DND-41 (cell line): ENCODE measurements around the gene CD109.

Experiments used
- ATAC-seq: fragments of 200-7000 bp; cut with Tn5 transposase; 3 replicates; pipeline ENCODE4 v1.9.1; 2021; ENCODE audit warnings: low read depth; ENCODE audit not compliant: insufficient read depth
- DNase-seq: peaks from one replicate; pipeline ENCODE4 v3.0.0-alpha.2; 2020
- H2AFZ ChIP-seq: 2 replicates; pipeline ENCODE4 v1.6.0; 2012; ENCODE audit warnings: low read depth, low read length
- H3K27ac ChIP-seq: 2 replicates; pipeline ENCODE4 v1.5.1; 2012; ENCODE audit warnings: low read length, inconsistent platforms
- H3K27me3 ChIP-seq: fragments of 200-600 bp; sonication (generic); 2 replicates; pipeline ENCODE4 v1.6.0; 2012; ENCODE audit warnings: low read length, mild to moderate bottlenecking, inconsistent platforms; ENCODE audit not compliant: insufficient read depth, poor library complexity
- H3K36me3 ChIP-seq: 2 replicates; pipeline ENCODE4 v1.5.1; 2012; ENCODE audit warnings: low read length, inconsistent platforms; ENCODE audit not compliant: insufficient read depth
- H3K4me1 ChIP-seq: 2 replicates; pipeline ENCODE4 v1.5.1; 2012; ENCODE audit warnings: mild to moderate bottlenecking, low read length; ENCODE audit not compliant: insufficient read depth
- H3K4me2 ChIP-seq: 2 replicates; pipeline ENCODE4 v1.6.0; 2012; ENCODE audit warnings: mild to moderate bottlenecking, moderate library complexity, low read length, inconsistent platforms; ENCODE audit not compliant: insufficient read depth
- H3K4me3 ChIP-seq, 2 experiments: fragments of 200-600 bp in 1 of 2; shearing (Covaris generic) in 1 of 2; 2 replicates each; pipeline ENCODE4 v1.5.1; 2012 to 2016; ENCODE audit warnings: inconsistent platforms in 2 of 2, low read length in 2 of 2, mild to moderate bottlenecking in 2 of 2, low read depth in 1 of 2, moderate library complexity in 1 of 2
- H3K79me2 ChIP-seq: 2 replicates; pipeline ENCODE4 v1.6.0; 2012; ENCODE audit warnings: low read length, inconsistent platforms; ENCODE audit not compliant: insufficient read depth
- H3K9ac ChIP-seq: 2 replicates; pipeline ENCODE4 v1.6.0; 2012; ENCODE audit warnings: low read depth, mild to moderate bottlenecking, inconsistent platforms, low read length, moderate library complexity
- H3K9me3 ChIP-seq: 2 replicates; pipeline ENCODE4 v1.5.1; 2012; ENCODE audit warnings: low read length, moderate library complexity, mild to moderate bottlenecking, inconsistent platforms; ENCODE audit not compliant: insufficient read depth, severe bottlenecking
- H4K20me1 ChIP-seq: 2 replicates; pipeline ENCODE4 v1.6.0; 2012; ENCODE audit warnings: low read length; ENCODE audit not compliant: insufficient read depth
- EZH2 ChIP-seq: IDR thresholded peaks from 3 replicates; pipeline ENCODE4 v1.6.1; 2012; ENCODE audit warnings: borderline replicate concordance, low read depth, mild to moderate bottlenecking, moderate library complexity, low read length, inconsistent platforms; ENCODE audit not compliant: severe bottlenecking
- TF ChIP-seq, protein P1 (sequence below): IDR thresholded peaks from 2 replicates; pipeline ENCODE4 v1.5.1; 2012; ENCODE audit warnings: borderline replicate concordance, low read length, moderate library complexity, mild to moderate bottlenecking; ENCODE audit not compliant: poor library complexity, severe bottlenecking; ENCODE audit errors: extremely low read depth

Gene CD109

GRCh38 chr6:73695619-73696421, at the start of gene CD109:
TSS of gene CD109 (plus strand) at chr6:73696203. CDS start at chr6:73696216, 13 bp downstream.
- TF ChIP-seq EZH2 = no peak
- TF ChIP-seq, protein P1, sequence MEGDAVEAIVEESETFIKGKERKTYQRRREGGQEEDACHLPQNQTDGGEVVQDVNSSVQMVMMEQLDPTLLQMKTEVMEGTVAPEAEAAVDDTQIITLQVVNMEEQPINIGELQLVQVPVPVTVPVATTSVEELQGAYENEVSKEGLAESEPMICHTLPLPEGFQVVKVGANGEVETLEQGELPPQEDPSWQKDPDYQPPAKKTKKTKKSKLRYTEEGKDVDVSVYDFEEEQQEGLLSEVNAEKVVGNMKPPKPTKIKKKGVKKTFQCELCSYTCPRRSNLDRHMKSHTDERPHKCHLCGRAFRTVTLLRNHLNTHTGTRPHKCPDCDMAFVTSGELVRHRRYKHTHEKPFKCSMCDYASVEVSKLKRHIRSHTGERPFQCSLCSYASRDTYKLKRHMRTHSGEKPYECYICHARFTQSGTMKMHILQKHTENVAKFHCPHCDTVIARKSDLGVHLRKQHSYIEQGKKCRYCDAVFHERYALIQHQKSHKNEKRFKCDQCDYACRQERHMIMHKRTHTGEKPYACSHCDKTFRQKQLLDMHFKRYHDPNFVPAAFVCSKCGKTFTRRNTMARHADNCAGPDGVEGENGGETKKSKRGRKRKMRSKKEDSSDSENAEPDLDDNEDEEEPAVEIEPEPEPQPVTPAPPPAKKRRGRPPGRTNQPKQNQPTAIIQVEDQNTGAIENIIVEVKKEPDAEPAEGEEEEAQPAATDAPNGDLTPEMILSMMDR = no peak
- Histone ChIP-seq H3K79me2 (peaks cover 5% of the 10 kb centered on the region; the same call in 1 of the 2 replicates), H3K4me3 (peak within 1 kb of the TSS; percentile 41 to 65; a peak in 3 of 4 replicates), H3K4me1 (peaks cover 27% of the 10 kb centered on the region), H3K9ac (peak within 1 kb of the TSS; percentile 65), H3K36me3 (no peaks in the 10 kb centered on the region), H3K27ac (peak within 1 kb of the TSS; percentile 78), H4K20me1 (no peaks in the 10 kb centered on the region), H2AFZ (peak within 1 kb of the TSS; percentile 87), H3K9me3 (no peaks in the 10 kb centered on the region), H3K27me3 (peaks cover 28% of the 10 kb centered on the region), H3K4me2 (peak within 1 kb of the TSS; percentile 77)
- DNase-seq (peak; percentile 72), ATAC-seq (peak; percentile 82)

GRCh38 chr6:73648166-73648565, 47.8 kb upstream of the CD109 start:
- H3K9ac ChIP-seq = no peak overlapping the region
- H3K27ac ChIP-seq = no peak overlapping the region
- TF ChIP-seq, protein P1 = no peak
- no peak for TF ChIP-seq EZH2
- DNase-seq (no peak), ATAC-seq (no peak)
- peaks cover 3% of the 10 kb centered on the region for H3K36me3 ChIP-seq
- peaks cover 17% of the 10 kb centered on the region for H3K4me1 ChIP-seq
- H3K4me3 ChIP-seq = no peak overlapping the region
- H3K79me2 ChIP-seq = peaks cover 5% of the 10 kb centered on the region
- H4K20me1 ChIP-seq = no peaks in the 10 kb centered on the region
- H3K27me3 ChIP-seq = no peaks in the 10 kb centered on the region
- no peaks in the 10 kb centered on the region for H3K9me3 ChIP-seq
- H3K4me2 ChIP-seq = no peak overlapping the region
- H2AFZ ChIP-seq = no peak overlapping the region

DNA sequence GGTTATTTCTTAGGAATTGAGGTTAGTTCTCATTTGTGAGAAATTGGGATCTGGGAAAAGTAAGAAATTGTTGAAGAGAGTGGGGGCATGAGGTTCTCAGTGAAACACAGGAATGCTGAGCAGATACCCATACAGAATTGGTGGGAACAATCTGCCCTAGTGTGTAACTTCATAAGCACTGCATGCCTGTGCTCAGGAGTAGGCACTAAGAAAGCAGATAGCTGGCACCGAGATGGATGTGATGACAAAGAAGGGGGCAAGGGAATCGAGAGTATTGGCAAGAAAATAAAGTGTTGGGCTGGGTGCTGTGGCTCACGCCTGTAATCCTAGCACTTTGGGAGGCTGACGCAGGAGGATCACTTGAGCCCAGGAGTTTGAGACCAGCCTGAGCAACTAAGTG, 46.2 kb upstream of the CD109 start:
- no peak for ATAC-seq
- Histone ChIP-seq H3K9ac (no peak overlapping the region), H4K20me1 (no peaks in the 10 kb centered on the region), H3K36me3 (peaks cover 3% of the 10 kb centered on the region), H3K9me3 (no peaks in the 10 kb centered on the region), H3K27me3 (no peaks in the 10 kb centered on the region), H3K79me2 (peaks cover 8% of the 10 kb centered on the region), H3K27ac (no peak overlapping the region), H2AFZ (no peak overlapping the region), H3K4me1 (peaks cover 21% of the 10 kb centered on the region), H3K4me2 (no peak overlapping the region), H3K4me3 (no peak overlapping the region)
- TF ChIP-seq, protein P1 = no peak
- TF ChIP-seq EZH2 = no peak
- no peak for DNase-seq
